NCI-H82 treated with DMSO at 0.1 percent for 48 hours (cell line): ENCODE measurements around the gene IREB2.
"Not testable (repeated sequence)": the region's sequence is repeated elsewhere in the genome, so short reads cannot be mapped to it uniquely, and the experiment has no call there.

ENCODE experiments used
- DNase-seq: peaks from one replicate; lab custom pipeline; 2025; ENCODE audit not compliant: unreplicated experiment; lab: John Stamatoyannopoulos, UW

Gene IREB2, protein sequence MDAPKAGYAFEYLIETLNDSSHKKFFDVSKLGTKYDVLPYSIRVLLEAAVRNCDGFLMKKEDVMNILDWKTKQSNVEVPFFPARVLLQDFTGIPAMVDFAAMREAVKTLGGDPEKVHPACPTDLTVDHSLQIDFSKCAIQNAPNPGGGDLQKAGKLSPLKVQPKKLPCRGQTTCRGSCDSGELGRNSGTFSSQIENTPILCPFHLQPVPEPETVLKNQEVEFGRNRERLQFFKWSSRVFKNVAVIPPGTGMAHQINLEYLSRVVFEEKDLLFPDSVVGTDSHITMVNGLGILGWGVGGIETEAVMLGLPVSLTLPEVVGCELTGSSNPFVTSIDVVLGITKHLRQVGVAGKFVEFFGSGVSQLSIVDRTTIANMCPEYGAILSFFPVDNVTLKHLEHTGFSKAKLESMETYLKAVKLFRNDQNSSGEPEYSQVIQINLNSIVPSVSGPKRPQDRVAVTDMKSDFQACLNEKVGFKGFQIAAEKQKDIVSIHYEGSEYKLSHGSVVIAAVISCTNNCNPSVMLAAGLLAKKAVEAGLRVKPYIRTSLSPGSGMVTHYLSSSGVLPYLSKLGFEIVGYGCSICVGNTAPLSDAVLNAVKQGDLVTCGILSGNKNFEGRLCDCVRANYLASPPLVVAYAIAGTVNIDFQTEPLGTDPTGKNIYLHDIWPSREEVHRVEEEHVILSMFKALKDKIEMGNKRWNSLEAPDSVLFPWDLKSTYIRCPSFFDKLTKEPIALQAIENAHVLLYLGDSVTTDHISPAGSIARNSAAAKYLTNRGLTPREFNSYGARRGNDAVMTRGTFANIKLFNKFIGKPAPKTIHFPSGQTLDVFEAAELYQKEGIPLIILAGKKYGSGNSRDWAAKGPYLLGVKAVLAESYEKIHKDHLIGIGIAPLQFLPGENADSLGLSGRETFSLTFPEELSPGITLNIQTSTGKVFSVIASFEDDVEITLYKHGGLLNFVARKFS

DNA sequence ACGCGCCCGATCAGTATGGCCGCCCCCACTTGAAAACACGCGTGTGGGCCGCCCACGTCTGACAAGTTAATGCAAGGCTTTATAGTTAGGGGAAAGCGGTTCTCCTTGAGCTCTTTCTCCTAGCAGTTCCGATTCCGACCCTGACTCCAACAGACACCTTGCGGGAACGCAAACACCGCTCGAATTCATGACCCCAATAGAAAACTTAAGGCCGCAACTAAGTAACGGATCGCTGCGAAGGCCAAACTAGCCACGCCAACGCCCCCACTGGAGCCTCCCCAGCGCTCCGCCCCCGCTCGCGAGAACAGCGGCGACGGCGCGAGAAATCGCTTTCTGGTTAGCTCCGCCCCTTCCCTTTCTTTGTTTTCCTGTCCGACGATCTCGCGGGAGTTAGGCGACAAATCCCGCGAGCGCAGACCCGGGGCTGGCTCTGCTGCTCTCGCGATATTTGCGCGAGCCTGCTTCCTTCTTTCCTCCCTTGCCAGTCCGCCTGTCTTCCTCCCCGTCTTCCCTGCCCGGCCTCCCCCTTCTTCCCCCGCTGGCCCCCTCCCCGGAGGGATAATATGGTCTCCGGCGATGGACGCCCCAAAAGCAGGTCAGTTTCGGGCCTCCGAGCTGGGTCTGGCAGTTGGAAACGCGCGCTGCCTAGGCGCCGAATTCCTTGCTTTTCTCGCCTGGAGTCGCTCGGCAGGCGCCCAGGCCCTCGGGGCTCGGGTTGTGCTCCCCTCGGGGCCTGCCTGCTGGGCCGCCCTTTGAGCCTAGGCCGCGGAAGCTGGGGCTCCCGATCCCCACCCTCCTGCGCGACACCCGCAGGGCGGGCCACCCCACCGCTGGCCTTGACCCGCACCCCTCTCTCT lies at the start of gene IREB2:
IREB2 (plus strand) TSS at position 455 of the 857 bp plus-strand sequence; CDS start at position 577, 122 bp downstream.
- peak; percentile 98 for DNase-seq

DNA sequence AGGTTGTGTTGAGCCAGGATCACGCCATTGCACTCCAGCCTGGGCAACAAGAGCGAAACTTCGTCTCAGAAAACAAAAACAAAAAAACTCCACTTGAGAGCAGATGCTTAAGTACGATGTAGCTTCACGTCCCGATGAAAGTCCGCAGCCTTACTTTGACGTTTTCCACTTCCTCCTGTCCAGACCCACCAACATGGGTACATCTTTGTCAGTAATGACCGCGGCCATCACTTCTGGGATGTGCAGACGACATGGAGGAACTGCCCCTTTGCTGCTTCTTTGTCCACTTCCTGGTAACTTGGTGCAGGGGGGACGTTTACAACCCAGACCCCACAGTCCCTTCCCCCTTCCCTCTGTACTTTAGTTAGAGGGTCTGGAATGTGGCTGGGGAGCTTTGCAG lies 49.2 kb upstream of the IREB2 start:
- DNase-seq, result no peak

DNA sequence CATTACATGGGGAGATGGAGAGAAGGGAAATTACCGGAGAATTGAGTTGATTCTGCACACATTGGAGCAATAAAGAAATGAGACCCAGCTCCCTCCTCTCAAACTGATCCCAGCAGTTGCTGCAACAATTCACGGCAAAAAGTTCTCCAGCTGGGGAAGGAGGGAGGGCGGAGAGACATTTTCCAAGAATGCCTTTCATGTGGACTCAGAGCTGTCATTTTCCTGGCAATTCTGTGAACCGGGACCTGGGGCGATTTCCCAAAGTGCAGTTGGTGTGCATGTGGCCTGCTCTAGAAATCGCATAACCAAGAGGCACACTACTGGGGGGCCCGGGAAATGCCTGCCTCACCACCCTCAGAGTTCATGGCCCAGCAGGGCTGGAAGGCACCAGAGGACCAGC lies 48.7 kb upstream of the IREB2 start:
- no peak for DNase-seq

DNA sequence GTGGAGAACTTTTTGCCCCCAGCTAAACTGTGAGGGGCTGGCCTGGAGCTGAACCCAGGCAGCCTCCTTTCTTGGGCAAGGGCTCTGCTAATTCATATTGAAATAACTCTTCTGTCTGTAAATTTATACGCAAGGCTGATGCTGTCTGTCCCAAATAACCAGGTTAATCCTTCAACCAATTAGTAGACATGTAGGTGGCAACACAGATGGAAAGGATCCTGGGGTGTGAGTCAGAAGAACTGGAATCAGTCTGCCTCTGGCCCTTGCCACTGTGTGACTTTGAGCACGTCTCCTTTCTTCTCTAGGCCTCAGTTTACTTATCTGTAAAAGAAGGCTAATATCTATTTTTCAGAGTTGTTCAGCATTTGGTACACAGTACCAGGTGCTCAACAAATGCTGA lies 48.3 kb upstream of the IREB2 start:
- DNase-seq, result no peak

DNA sequence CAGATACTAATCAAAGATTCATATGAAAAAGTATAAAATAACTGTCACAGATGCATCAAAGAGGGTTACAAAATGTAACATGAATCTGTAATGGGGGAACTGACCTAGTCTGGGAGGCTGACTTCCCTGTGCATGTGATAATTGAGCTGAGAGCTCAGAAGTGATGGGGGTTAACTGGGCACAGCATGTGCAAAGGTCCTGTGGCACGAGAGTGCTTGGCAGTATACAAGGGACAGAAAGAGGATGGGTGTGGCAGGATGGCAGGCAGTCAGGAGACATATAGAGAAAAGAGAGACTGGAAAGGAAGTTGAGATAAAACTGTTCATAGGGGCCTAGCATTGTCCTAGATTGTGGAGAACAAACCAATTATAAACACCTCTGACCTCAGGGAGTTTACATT lies 47.8 kb upstream of the IREB2 start:
- no peak for DNase-seq

DNA sequence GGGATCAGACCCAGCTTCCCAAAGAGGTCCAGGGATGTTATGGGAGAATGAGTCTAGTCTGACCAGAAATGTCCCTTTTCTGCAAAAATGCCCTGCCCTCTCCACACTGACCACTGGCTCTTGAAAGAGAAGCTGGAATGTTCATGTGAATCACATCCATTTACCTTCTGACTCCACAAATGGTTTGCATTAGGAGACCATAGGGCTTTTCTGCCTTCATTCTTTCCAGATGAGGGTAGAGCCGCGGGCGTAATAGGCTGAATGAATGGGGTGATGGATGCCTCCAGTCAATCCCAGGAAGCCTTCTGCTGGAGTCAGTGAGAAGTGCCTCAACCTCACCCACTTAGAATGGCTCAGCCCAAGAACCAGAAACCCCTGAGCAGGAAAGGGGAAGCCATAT lies 47.2 kb upstream of the IREB2 start:
- DNase-seq, result no peak

DNA sequence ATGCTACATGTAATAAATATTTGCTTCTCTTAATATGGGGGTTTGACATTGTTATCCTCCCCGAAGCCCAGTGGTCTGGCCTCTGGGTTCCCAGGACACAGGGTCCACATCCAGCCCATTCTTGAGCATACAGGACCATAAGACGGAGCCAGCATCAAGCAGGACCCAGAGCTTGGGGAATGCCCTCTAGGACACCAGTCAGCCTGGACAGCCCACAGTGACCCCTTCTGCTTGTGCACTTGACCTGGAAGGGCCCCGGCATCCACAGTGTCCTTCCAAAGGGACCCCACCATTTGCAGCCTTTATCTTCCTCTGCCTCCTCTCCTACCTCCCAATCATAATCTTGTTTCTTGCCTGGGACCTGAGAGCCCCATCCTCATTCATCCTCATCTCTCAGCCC lies 46.2 kb upstream of the IREB2 start:
- no peak for DNase-seq

DNA sequence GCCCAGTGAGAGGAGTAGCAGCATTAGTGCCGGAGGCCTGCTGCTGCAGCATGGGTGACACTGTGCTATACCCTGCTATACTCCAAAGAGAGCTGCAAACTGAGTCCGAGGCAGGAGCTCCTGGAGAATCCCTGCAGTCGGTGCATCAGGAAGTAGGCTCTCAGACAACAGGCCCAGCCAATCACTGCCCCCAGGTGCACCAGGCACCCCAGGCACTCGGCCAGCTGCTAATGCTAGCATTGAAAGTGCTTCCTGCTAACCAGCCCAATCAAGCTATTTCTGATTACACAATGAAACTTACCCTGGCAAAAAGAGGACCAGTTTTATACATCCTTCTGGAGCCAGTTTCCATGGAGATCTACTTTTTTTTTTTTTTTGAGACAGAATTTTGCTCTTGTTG lies 45.6 kb upstream of the IREB2 start:
- no peak for DNase-seq

DNA sequence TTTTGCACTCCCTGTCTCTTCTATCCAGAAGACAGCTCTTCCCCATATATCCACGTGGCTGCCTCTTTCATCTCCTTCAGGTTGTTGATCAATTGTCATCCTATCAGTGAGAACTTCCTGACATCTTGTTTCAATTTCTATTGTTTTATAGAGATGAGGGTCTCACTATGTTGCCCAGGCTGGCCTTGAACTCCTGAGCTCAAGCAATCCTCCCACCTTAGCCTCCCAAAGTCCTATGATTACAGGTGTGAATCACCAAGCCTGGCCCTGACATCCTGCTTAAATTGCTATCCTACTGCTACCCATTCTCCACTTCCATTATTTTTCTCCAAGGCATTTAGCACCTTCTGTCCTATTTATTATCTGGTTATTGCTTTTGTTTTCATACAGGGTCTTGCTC lies 44.9 kb upstream of the IREB2 start:
- no peak for DNase-seq

DNA sequence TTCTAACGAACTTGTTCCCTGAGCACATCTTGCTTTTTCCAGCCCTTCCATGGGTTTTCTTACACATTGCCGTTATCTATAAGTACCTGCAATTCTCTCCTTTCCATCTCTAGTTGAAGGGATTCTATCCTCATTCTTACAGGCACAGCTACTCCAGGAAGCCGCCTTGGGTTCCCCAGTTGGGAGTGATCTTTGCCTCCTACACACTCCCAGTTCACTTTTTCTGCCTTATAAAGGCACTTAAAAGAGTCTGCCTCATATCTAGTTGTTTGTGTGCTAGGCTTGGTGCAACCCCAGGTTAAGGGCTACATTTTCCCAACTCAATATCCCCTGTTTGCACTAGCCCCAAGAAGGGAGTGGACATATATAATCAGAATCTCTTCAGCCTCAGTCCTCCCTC lies 44.0 kb upstream of the IREB2 start:
- no peak for DNase-seq

DNA sequence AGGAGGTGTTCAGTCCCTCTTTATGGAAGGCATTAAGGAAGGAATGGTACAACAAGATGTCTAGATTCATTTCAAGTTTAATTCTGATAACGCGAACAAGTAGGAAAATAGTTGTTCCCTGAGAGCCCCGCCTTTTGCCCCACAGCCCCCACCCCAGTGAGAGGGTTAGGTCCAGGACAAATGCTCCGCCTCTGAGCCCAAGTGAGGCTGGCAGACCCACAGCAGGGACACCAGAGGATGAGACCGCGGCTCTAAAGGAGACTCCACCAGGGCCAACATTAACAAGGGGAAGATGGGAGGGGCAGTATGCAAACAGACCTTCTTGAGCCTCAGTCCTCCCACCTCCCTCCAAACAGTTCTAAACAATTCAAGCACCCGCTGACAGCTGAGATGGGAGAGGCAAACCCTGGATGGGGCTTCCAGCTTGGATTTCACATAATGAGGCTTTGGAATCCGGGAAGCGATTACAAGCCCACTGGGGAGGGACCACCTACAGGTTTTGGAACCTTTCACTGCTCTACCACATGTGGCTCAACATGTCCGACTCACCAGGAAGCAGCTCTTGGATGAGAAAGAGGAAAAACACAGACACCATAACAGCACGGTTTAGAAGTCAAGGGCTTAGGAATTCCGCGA lies 42.9 kb upstream of the IREB2 start:
- DNase-seq, result no peak

DNA sequence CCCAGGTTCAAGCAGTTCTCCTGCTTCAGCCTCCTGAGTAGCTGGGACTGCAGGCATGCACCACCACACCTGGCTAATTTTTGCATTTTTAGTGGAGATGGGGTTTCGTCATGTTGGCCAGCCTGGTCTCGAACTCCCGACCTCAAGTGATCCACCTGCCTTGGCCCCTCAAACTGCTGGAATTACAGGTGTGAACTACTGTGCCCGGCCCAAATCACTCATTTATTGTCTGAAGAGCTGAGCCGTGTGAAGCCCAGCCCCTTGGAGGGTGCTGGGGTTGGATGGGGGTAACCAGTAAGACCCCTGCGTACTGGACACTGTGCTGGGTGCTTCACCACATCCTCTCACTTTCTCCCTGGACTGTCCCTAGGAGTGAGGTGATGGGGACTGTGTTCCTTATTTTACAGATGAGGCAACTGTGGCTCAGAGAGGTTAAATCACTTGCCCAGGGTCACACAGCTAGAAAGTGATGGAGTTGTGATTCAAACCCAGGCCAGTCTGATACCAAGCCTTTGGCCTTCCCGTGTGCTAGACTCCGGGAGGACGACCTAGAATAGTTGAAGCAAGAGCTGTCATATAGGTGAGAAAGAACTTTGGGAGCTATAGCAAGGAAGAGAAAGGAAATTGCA lies 41.7 kb upstream of the IREB2 start:
- DNase-seq, result no peak

DNA sequence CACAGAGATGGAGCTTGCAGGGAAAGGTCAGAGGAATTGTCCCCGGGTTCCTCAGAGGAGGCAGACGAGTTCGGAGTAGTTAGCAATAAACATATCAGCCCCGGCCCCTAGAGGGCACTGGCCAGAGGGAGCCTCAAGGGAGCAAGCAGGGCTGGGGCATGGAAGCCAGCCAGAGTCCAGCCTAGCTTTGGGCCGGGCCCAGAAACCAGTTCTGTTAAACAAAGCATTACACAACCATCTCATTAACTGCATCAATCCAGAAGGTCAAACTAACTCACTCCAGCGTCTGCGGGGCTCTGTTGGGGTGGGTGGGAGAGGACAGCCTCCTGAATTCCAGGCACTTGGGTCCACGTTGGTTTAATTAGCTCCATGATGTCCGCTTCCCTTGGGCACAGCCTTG lies 41.0 kb upstream of the IREB2 start:
- no peak for DNase-seq

DNA sequence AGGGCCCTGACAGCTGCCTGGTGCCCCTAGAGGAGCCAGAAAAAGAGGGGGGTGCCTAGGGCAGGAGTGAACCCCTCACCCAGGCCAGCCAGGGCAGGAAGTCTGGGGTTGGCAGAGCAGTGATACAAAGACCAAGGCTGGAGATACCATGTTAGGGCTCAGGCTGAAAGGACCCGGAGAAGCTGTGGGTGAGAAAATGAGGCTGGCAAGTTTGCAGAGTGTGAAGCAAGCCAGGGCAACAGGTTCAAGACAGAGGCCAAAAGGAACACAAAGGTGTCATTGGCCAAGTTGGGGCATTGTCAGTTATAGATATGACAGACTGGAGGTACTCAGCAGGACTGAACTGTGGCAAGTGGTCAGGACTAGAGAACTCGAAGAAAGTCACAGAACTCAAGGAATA lies 40.6 kb upstream of the IREB2 start:
- DNase-seq, result no peak

DNA sequence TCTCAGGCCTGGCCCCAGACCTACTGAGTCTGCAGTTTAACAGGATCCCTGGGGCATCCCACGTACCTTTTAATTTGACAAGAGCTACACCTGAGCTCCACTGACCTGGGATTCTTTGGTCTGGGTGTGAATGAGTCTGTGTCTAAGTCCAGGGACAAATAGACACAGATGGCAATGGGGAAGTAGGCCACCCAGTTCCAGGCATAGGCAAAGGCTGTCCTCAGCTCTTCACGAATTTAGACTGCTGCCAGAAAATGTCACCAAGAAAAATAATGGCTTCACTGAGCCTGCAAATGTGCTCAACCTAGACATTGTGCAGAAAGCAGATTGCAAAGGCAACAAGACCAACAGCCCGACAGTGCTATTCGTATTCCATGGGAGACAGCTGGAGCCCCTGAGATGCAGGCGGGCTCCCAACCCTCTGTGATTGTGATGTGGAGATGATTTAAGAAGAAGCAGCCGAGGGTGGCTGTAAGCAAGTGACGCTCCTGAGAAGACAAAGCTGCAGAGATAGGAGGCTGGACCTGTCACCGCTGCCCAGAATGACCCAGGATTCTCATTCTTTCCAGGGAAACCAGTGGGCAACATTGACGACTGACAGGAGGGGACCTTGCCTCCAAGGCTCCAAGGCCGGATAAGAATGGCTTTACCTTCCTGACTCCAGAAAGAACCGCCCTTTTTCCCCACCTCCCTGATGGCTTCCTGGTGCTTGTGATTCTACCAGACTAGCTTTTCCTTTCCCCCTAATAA lies 39.8 kb upstream of the IREB2 start:
- no peak for DNase-seq

DNA sequence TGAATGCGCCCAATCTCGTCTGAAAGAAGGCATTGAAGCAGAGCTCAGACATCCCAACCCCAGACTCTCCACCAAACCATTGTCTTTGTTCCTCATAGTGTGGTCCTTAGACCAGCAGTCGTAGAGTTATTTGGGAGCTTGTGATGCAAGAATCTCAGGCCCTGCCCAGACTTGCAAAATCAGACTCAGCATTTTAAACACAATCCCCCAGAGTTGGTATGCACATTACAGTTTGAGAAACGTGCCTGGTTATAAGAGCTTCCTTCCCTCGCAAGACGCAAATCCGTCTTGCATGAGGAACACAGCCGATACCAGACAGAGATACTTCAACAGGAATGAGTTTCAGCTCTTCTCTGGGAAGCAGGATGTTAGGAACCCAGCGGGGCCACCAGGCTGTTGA lies 38.9 kb upstream of the IREB2 start:
- no peak for DNase-seq

DNA sequence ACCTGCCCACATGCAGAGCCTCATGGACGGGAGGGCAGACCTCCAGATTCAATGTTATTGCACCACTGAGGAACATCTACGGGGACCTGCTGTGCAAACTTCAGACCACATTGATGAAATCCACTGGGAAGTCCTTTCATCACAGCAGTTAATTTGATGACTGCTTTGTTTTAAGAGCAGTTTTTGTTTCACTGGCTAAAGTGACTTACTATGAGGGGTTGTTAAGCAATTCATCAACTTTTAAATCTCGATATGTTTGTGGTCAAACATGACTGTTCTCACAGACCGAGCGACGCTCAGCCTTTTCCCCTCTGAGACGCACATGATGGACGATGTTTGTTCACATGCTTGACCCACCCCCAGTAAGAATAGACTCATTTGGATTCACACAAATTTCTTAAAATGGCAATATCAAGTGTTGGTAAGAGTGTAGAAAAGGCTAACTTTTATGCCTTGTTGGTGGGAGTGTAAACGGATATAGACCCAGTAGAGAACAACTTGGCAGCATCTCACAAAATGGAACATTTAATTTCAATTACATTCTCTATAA lies 35.9 kb upstream of the IREB2 start:
- DNase-seq, result no peak

DNA sequence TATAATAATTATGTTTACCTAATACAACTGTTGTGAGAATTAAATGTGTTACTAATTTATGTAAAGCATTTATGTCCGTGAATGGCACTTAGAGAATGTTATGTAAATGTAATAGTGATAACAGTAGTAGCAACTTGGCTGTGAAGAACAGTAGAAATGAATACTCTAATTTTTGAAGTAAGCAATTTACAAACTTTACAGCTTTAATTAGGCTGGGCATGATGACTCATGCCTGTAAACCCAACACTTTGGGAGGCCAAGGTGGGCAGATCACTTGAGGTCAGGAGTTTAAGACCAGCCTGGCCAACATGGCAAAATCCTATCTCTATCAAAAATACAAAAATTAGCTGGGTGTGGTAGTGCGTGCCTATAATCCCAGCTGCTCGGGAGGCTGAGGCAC lies 33.9 kb upstream of the IREB2 start:
- DNase-seq, result no peak

DNA sequence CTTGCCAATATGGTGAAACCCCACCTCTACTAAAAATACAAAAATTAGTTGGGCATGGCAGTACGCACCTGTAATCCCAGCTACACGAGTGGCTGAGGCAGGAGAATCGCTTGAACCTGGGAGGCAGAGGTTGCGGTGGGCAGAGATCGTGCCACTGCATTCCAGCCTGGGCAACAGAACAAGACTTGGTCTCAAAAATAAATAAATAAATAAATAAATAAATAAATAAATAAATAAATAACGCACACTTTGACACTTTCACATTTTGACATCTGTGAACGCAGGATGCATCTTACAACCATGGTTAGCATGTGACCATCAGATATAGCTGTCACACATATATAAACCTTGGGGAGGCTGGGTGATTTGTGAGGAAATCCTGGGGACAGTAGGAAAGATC lies 33.2 kb upstream of the IREB2 start:
- DNase-seq, result not testable (repeated sequence)
